Cardiac atrium fibroblast (primary cell): ENCODE results near the gene BIRC6. TPM values are rescaled to one million over a fixed set of nuclear protein-coding genes. Genes with fewer than 3 reads are reported as not detected.

Source experiments
- total RNA-seq: library from RNA; depleted of rRNA; stranded (reverse); fragments of >200 nt; gene quantifications from 2 replicates; pipeline ENCODE4 v1.2.3, GENCODE V29; 2015

Gene BIRC6
- total RNA-seq = 46.8 and 48.8 TPM in 2 replicates

GRCh38 chr2:32356681-32357317 lies at the start of gene BIRC6:
TSS of gene BIRC6 (plus strand) at chr2:32357023. CDS start at chr2:32357162, 139 bp downstream.

DNA sequence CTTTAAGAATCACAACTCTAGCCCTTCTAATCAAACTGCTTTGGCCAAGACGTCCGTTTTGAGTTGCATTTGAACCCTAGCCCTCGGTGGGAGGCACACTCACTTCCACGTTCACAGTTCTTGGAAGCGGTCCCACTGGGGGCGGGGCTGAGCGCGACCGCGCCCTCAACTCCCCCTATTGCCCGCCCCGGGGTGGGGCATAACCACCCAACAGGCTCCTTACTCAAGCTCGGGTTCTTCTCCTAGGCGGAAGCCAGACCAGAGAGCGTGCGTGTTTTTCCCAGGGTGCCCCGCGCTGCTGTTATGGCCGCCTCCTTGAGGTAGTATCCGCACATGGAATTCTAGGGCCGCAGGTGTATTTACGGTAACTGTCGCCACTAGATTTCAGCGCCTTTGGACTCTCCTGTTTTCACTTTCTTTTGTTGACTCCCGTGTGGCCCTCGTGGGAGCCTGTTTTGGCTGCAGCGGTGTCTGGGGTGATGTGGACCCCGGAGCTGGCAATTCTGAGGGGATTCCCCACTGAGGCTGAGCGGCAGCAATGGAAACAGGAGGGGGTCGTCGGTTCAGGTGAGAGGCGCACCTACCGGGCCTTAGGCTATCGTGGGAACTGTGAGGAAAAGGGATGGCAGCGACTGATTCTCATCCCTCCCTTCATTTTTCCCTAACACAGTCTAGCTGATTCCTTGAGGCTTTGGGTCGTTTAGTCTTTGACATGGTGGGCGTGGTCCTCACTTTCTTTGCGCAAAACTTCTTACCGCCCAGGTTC lies 271.2 kb downstream of the BIRC6 start, which contains the start of gene TTC27:
Gene TTC27, plus strand, starts transcription at position 237 of the 766 bp plus-strand sequence. Its CDS starts 243 bp downstream, at position 480.

Other genes with a start within 250 kb of the BIRC6 start
- 18.6 and 20.4 TPM in 2 replicates for gene SLC30A6, start 191.2 kb upstream of the BIRC6 start, total RNA-seq
- not detected in 2 replicates for gene NLRC4, start 92.1 kb upstream of the BIRC6 start, total RNA-seq
- gene YIPF4, start 79.1 kb upstream of the BIRC6 start, total RNA-seq = 23.5 and 37.9 TPM in 2 replicates